Measurements from ENCODE around the gene NPIPB6. TPM values are rescaled to one million over a fixed set of nuclear protein-coding genes. Genes with fewer than 3 reads are reported as not detected.

NPIPB6 gene
- total RNA-seq, 4 donors from 2014 or later = 11.4 to 20.6 (median 16.8) TPM; not detected in 1

DNA sequence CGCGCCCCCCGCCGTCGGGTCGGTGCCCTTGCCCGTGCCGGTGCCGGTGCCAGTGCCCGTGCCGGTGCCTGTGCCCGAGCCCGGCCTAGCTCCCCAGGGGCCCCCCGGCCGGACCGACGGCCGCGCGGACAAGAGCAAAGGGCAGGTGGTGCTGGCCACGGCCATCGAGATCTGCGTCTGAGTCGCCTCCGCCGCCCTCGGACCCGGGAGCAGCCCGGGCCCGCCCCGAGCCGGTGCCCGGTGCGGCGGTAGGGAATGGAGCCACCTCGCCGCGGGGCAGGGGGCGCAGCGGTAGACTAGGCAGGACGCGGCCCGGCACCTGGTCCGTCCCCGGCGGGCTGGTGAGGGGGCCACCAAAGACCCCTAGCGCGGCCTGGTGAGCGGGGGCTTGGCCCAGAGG is 42.6 kb downstream of the NPIPB6 start:
- H3K4me3 ChIP-seq = no peak overlapping the region
- no peak overlapping the region for H3K27ac ChIP-seq
- TF ChIP-seq, protein P1, sequence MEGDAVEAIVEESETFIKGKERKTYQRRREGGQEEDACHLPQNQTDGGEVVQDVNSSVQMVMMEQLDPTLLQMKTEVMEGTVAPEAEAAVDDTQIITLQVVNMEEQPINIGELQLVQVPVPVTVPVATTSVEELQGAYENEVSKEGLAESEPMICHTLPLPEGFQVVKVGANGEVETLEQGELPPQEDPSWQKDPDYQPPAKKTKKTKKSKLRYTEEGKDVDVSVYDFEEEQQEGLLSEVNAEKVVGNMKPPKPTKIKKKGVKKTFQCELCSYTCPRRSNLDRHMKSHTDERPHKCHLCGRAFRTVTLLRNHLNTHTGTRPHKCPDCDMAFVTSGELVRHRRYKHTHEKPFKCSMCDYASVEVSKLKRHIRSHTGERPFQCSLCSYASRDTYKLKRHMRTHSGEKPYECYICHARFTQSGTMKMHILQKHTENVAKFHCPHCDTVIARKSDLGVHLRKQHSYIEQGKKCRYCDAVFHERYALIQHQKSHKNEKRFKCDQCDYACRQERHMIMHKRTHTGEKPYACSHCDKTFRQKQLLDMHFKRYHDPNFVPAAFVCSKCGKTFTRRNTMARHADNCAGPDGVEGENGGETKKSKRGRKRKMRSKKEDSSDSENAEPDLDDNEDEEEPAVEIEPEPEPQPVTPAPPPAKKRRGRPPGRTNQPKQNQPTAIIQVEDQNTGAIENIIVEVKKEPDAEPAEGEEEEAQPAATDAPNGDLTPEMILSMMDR (IDR thresholded peaks at IDR 0.05) = no peak
- TF ChIP-seq POLR2A (IDR thresholded peaks at IDR 0.05) = no peak
- DNase-seq = no peak
- H3K27me3 ChIP-seq = no peaks in the 10 kb centered on the region
- no peaks in the 10 kb centered on the region for H3K9me3 ChIP-seq
- H3K4me1 ChIP-seq = no peaks in the 10 kb centered on the region
- H3K36me3 ChIP-seq = no peaks in the 10 kb centered on the region

DNA sequence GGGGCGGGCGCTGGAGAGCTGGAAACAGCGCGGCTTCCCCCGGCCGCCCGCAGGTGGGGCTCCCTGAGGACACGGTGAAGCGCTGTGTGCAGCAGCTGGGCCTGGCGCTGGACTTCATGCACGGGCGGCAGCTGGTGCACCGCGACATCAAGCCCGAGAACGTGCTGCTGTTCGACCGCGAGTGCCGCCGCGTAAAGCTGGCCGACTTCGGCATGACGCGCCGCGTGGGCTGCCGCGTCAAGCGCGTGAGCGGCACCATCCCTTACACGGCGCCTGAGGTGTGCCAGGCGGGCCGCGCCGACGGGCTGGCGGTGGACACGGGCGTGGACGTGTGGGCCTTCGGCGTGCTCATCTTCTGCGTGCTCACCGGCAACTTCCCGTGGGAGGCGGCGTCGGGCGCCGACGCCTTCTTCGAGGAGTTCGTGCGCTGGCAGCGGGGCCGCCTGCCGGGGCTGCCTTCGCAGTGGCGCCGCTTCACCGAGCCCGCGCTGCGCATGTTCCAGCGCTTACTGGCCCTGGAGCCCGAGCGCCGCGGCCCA is 43.2 kb downstream of the NPIPB6 start:
- H3K27me3 ChIP-seq = no peaks in the 10 kb centered on the region
- no peaks in the 10 kb centered on the region for H3K9me3 ChIP-seq
- no peak for TF ChIP-seq POLR2A (IDR thresholded peaks at IDR 0.05)
- TF ChIP-seq, protein P1 (IDR thresholded peaks at IDR 0.05) = no peak
- no peaks in the 10 kb centered on the region for H3K36me3 ChIP-seq
- DNase-seq = no peak
- no peak overlapping the region for H3K27ac ChIP-seq
- no peaks in the 10 kb centered on the region for H3K4me1 ChIP-seq
- no peak overlapping the region for H3K4me3 ChIP-seq

DNA sequence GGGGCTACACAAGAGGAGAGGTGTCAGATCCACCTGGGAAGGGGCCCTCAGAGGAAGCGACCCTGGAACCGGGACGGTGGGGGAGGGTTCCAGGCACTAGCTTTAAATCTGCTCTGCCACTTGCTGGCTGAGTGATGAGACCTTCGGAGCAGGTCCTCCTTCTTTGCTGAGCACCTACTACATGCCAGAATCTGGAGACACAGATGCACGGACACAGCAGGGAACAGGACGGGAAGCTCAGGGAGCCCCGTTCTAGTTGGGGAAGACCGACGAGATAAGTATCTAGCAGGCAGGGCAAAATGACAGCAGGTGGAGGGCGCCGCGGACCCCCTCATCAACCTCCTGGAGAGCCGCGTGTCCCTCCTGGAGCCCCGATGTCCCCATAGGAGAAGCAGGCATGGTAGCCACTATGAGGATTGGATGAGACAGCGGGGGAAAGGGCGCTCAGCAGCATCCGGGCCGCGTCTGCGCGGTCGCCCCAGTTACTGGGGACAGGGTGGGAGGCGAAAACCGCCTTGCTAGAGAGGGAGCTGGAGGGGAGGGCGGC is 43.8 kb downstream of the NPIPB6 start:
- Histone ChIP-seq H3K36me3 (no peaks in the 10 kb centered on the region), H3K4me1 (no peaks in the 10 kb centered on the region), H3K9me3 (no peaks in the 10 kb centered on the region), H3K27ac (no peak overlapping the region), H3K4me3 (no peak overlapping the region), H3K27me3 (no peaks in the 10 kb centered on the region)
- no peak for DNase-seq
- no peak for TF ChIP-seq POLR2A (IDR thresholded peaks at IDR 0.05)
- TF ChIP-seq, protein P1 (IDR thresholded peaks at IDR 0.05) = no peak

DNA sequence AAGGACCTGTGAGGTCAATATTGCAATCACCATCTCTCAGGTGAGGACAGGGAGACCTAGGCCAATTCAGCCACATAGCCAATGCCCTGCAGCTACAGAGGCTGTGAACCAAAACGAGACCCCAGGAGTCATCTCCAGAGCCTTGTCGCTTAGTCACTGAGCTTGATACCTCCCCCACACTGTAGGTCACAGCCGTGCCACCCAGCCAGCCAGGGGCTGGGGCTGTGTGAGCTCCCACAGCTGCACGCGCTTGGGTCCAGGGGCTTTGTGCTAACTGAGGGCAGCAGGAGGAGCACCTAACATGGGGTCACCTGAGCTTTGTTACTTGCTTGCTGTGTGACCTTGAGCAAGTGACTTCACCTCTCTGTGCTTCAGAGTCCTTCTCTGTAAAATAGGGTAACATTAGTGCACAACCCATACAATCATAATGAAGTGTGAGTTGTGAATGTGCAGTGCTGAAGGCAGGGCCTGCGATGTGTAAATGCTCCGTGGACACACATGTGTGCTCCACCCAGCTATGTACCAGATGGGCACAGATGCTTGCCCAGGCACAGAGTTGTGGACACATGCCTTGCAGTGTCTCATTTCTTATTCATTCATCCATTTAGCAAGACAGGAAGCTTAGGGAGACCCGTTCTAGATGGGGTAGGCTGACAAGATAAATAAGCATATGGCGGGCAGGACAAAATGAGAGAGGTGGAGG is 45.1 kb downstream of the NPIPB6 start:
- no peak for TF ChIP-seq POLR2A (IDR thresholded peaks at IDR 0.05)
- TF ChIP-seq, protein P1 (IDR thresholded peaks at IDR 0.05) = no peak
- DNase-seq = no peak
- Histone ChIP-seq H3K9me3 (no peaks in the 10 kb centered on the region), H3K36me3 (no peaks in the 10 kb centered on the region), H3K27ac (no peak overlapping the region), H3K27me3 (no peaks in the 10 kb centered on the region), H3K4me3 (no peak overlapping the region), H3K4me1 (no peaks in the 10 kb centered on the region)

DNA sequence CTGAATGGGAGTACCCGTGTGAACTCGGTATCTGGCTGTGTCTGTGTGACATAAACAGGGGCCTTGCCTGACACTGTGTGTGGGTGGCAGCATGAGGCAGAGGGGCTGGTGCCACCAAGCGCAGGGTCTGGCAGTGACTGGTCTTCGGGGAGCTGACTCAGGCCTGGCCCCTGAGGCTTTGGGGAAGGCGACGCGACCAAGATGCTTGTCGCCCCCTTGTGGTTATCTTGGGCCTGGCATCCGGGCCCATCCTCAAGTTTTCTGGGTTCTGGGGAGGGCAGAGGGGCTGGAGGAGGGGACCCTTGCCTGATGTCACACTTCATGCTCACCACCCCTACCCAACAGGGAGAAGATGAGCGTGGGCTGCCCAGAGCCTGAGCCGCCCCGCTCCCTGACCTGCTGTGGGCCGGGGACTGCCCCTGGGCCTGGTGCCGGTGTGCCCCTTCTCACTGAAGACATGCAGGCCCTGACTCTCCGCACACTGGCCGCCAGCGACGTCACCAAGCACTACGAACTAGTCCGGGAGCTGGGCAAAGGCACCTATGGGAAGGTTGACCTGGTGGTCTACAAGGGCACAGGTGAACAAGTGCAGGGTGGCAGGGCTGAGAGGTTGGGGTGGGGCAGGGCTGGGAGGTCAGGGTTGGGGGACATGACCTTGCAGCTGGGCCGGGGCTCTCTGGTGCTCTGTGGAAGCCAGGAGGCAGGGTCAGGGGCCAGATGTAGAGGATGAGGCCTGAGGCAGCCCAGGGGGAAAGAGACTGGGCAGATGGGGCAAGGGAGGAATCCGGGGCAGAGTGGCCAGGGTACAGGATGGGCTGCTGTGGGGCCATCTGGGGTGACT is 46.0 kb downstream of the NPIPB6 start:
- TF ChIP-seq, protein P1 (IDR thresholded peaks at IDR 0.05) = peak; percentile 48 to 89 (median 73)
- no peak for TF ChIP-seq POLR2A (IDR thresholded peaks at IDR 0.05)
- H3K36me3 ChIP-seq = no peaks in the 10 kb centered on the region
- no peaks in the 10 kb centered on the region for H3K27me3 ChIP-seq
- no peaks in the 10 kb centered on the region for H3K9me3 ChIP-seq
- DNase-seq = peak; percentile 60 to 79 (median 73)
- no peak overlapping the region for H3K27ac ChIP-seq
- H3K4me3 ChIP-seq = no peak overlapping the region
- no peaks in the 10 kb centered on the region for H3K4me1 ChIP-seq
